A549 (cell line): ENCODE data around the gene QPCTL.

Source experiments
- CBX2 ChIP-seq: fragments of 200-600 bp; sonication (generic); IDR thresholded peaks from 2 replicates; pipeline ENCODE4 v1.6.1; 2016; ENCODE audit warnings: low read depth, mild to moderate bottlenecking, borderline replicate concordance
- CHD4 ChIP-seq: fragments of 200-600 bp; sonication (generic); IDR thresholded peaks from 2 replicates; pipeline ENCODE4 v1.6.1; 2016; ENCODE audit warnings: antibody characterized with exemption, mild to moderate bottlenecking, borderline replicate concordance
- CTCF ChIP-seq: fragments of >200 bp; sonication (Bioruptor Twin); formaldehyde crosslinking; IDR thresholded peaks from 3 replicates; pipeline ENCODE4 v1.5.1; 2016
- EP300 ChIP-seq, 2 experiments: fragments of >200 bp; sonication (Bioruptor Twin); formaldehyde crosslinking; IDR thresholded peaks; 2 replicates in 1 of 2; 3 replicates in 1 of 2; pipeline ENCODE4 v1.6.1; 2016 to 2017
- MAX ChIP-seq: IDR thresholded peaks from 2 replicates; pipeline ENCODE4 v1.6.1; 2012
- MAZ ChIP-seq: fragments of 150-350 bp; IDR thresholded peaks from 2 replicates; pipeline ENCODE4 v1.6.1; 2014; ENCODE audit warnings: antibody characterized with exemption, low read depth, low read length, borderline replicate concordance
- MYC ChIP-seq: IDR thresholded peaks from 2 replicates; pipeline ENCODE4 v1.6.1; 2012; ENCODE audit warnings: mild to moderate bottlenecking, inconsistent platforms, low read length, improper control_type of control experiment, borderline replicate concordance
- NR3C1 ChIP-seq: fragments of >200 bp; sonication (Bioruptor Twin); formaldehyde crosslinking; IDR thresholded peaks from 3 replicates; pipeline ENCODE4 v1.6.1; 2017
- POLR2A ChIP-seq: IDR thresholded peaks from 2 replicates; pipeline ENCODE4 v1.6.1; 2012; ENCODE audit warnings: mild to moderate bottlenecking, low read length
- POLR2AphosphoS2 ChIP-seq: conservative IDR thresholded peaks from 2 replicates; pipeline ENCODE4 v1.6.1; 2012; ENCODE audit warnings: low read length, improper control_type of control experiment, inconsistent platforms
- REST ChIP-seq: fragments of 200-600 bp; sonication (generic); IDR thresholded peaks from 2 replicates; pipeline ENCODE4 v1.6.1; 2016; ENCODE audit warnings: antibody characterized with exemption, mild to moderate bottlenecking, moderate library complexity
- SREBF2 ChIP-seq: fragments of 450-650 bp; IDR thresholded peaks from 2 replicates; pipeline ENCODE4 v1.6.1; 2014; ENCODE audit warnings: mild to moderate bottlenecking, moderate library complexity
- ZFP36 ChIP-seq: fragments of 450-650 bp; IDR thresholded peaks from 2 replicates; pipeline ENCODE4 v1.6.1; 2014; ENCODE audit warnings: borderline replicate concordance; ENCODE audit not compliant: partially characterized antibody
- ZSCAN20 ChIP-seq: fragments of 250-450 bp; sonication (Bioruptor Pico); IDR thresholded peaks from 2 replicates; pipeline ENCODE4 v1.8.0; 2022; ENCODE audit warnings: mild to moderate bottlenecking, moderate library complexity

GRCh38 chr19:45664575-45664974 is 27.9 kb upstream of the QPCTL start:
- TF ChIP-seq CTCF (no peak), POLR2A (no peak), CBX2 (no peak), MAZ (no peak), EP300 (IDR thresholded peaks at IDR 0.05) (no peak), REST (no peak), POLR2AphosphoS2 (no peak), ZSCAN20 (no peak), SREBF2 (no peak), ZFP36 (no peak), MYC (no peak), NR3C1 (no peak), MAX (no peak), CHD4 (no peak)
